ENCODE data around the gene PLAGL1.

- TF ChIP-seq, protein P1, sequence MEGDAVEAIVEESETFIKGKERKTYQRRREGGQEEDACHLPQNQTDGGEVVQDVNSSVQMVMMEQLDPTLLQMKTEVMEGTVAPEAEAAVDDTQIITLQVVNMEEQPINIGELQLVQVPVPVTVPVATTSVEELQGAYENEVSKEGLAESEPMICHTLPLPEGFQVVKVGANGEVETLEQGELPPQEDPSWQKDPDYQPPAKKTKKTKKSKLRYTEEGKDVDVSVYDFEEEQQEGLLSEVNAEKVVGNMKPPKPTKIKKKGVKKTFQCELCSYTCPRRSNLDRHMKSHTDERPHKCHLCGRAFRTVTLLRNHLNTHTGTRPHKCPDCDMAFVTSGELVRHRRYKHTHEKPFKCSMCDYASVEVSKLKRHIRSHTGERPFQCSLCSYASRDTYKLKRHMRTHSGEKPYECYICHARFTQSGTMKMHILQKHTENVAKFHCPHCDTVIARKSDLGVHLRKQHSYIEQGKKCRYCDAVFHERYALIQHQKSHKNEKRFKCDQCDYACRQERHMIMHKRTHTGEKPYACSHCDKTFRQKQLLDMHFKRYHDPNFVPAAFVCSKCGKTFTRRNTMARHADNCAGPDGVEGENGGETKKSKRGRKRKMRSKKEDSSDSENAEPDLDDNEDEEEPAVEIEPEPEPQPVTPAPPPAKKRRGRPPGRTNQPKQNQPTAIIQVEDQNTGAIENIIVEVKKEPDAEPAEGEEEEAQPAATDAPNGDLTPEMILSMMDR (IDR thresholded peaks at IDR 0.05), result no peak
- no peak for TF ChIP-seq POLR2A (IDR thresholded peaks at IDR 0.05)
These were observed 8.7 kb downstream of the PLAGL1 start for GRCh38 chr6:143999406-143999805.
